ENCODE measurements around the gene HNRNPAB. TPM values are rescaled to one million over a fixed set of nuclear protein-coding genes. Genes with fewer than 3 reads are reported as not detected.
A peak's percentile ranks its signal among the peaks of the same experiment; 100 is the strongest.
"Not testable (repeated sequence)": the region's sequence is repeated elsewhere in the genome, so short reads cannot be mapped to it uniquely, and the experiment has no call there.

HNRNPAB gene
- total RNA-seq, 1 donor from 2014 or later = 56.9 TPM

- no peak for DNase-seq (ENCODE audit: low read depth)
These were observed 26.7 kb downstream of the HNRNPAB start for GRCh38 chr5:178230879-178231538.

GRCh38 chr5:178231539-178232123 lies 27.3 kb downstream of the HNRNPAB start:
- no peak for DNase-seq (ENCODE audit: low read depth)

- no peak for DNase-seq (ENCODE audit: low read depth)
These were observed 28.0 kb downstream of the HNRNPAB start, which contains the start of gene PHYKPL for GRCh38 chr5:178232124-178232919. Gene PHYKPL (minus strand): TSS chr5:178232802. CDS start chr5:178232550, 252 bp downstream.

- no peak for DNase-seq (ENCODE audit: low read depth)
These were observed 28.6 kb downstream of the HNRNPAB start for GRCh38 chr5:178232920-178233429.

- DNase-seq (ENCODE audit: low read depth) = no peak
These were observed 29.9 kb downstream of the HNRNPAB start for GRCh38 chr5:178234121-178234749.

- peak; percentile 42 for DNase-seq (ENCODE audit: low read depth)
These were observed 30.6 kb downstream of the HNRNPAB start for GRCh38 chr5:178234750-178235587.

GRCh38 chr5:178235588-178235974 lies 31.2 kb downstream of the HNRNPAB start:
- DNase-seq (ENCODE audit: low read depth) = no peak

GRCh38 chr5:178236126-178236525 lies 31.8 kb downstream of the HNRNPAB start:
- DNase-seq (ENCODE audit: low read depth) = no peak

- DNase-seq (ENCODE audit: low read depth) = peak; percentile 29
These were observed 32.3 kb downstream of the HNRNPAB start for GRCh38 chr5:178236679-178237078.

GRCh38 chr5:178237431-178238312 lies 33.3 kb downstream of the HNRNPAB start:
- no peak for DNase-seq (ENCODE audit: low read depth)

GRCh38 chr5:178238313-178238635 lies 33.9 kb downstream of the HNRNPAB start:
- DNase-seq (ENCODE audit: low read depth) = no peak

- no peak for DNase-seq (ENCODE audit: low read depth)
These were observed 34.6 kb downstream of the HNRNPAB start for GRCh38 chr5:178238711-178239592.

GRCh38 chr5:178239626-178240301 lies 35.4 kb downstream of the HNRNPAB start:
- DNase-seq (ENCODE audit: low read depth) = not testable (repeated sequence)

- DNase-seq (ENCODE audit: low read depth) = no peak
These were observed 36.0 kb downstream of the HNRNPAB start for GRCh38 chr5:178240341-178240741.

- DNase-seq (ENCODE audit: low read depth) = no peak
These were observed 36.4 kb downstream of the HNRNPAB start for GRCh38 chr5:178240766-178241165.

- DNase-seq (ENCODE audit: low read depth) = no peak
These were observed 36.9 kb downstream of the HNRNPAB start for GRCh38 chr5:178241231-178241663.

- DNase-seq (ENCODE audit: low read depth) = no peak
These were observed 37.4 kb downstream of the HNRNPAB start for GRCh38 chr5:178241688-178242231.

GRCh38 chr5:178242416-178242815 lies 38.1 kb downstream of the HNRNPAB start:
- no peak for DNase-seq (ENCODE audit: low read depth)

All from renal cortical epithelial cell (primary cell).